GM18868 (cell line): ENCODE data around the gene C5AR1.
"Not testable (repeated sequence)": the region's sequence is repeated elsewhere in the genome, so short reads cannot be mapped to it uniquely, and the experiment has no call there.

Source experiments
- ATAC-seq: cut with Tn5 transposase; IDR thresholded peaks from one replicate; pipeline ENCODE4 v1.9.1; 2021; ENCODE audit warnings: mild to moderate bottlenecking, moderate library complexity; ENCODE audit not compliant: unreplicated experiment

Gene C5AR1

GRCh38 chr19:47309608-47310007 is at the start of gene C5AR1:
TSS of gene C5AR1 (plus strand) at chr19:47309861. CDS start at chr19:47309896, 35 bp downstream.
- no peak for ATAC-seq

- ATAC-seq: no peak
Observed at GRCh38 chr19:47260476-47260875, 49.2 kb upstream of the C5AR1 start.

- ATAC-seq: not testable (repeated sequence)
Observed at GRCh38 chr19:47261946-47262793, 47.5 kb upstream of the C5AR1 start.

- ATAC-seq: no peak
Observed at GRCh38 chr19:47264629-47265028, 45.0 kb upstream of the C5AR1 start.

- ATAC-seq: no peak
Observed at GRCh38 chr19:47266401-47266941, 43.2 kb upstream of the C5AR1 start.

- no peak for ATAC-seq
Observed at GRCh38 chr19:47267350-47267759, 42.3 kb upstream of the C5AR1 start.

GRCh38 chr19:47268028-47268427 is 41.6 kb upstream of the C5AR1 start:
- no peak for ATAC-seq

GRCh38 chr19:47269596-47269995 is 40.1 kb upstream of the C5AR1 start:
- ATAC-seq: no peak

- ATAC-seq: no peak
Observed at GRCh38 chr19:47270408-47270807, 39.3 kb upstream of the C5AR1 start.

GRCh38 chr19:47271949-47272348 is 37.7 kb upstream of the C5AR1 start:
- ATAC-seq: no peak

- no peak for ATAC-seq
Observed at GRCh38 chr19:47272448-47273312, 37.0 kb upstream of the C5AR1 start.

- ATAC-seq: peak; percentile 64
Observed at GRCh38 chr19:47273313-47274070, 36.2 kb upstream of the C5AR1 start.

GRCh38 chr19:47274071-47274890 is 35.4 kb upstream of the C5AR1 start, which contains the start of gene INAFM1:
TSS of gene INAFM1 (plus strand) at chr19:47274885. CDS start at chr19:47274920, 35 bp downstream.
- peak; percentile 47 for ATAC-seq

GRCh38 chr19:47274891-47275761 is 34.5 kb upstream of the C5AR1 start:
- peak; percentile 9 for ATAC-seq

- no peak for ATAC-seq
Observed at GRCh38 chr19:47275791-47276461, 33.7 kb upstream of the C5AR1 start.

GRCh38 chr19:47276513-47276912 is 33.1 kb upstream of the C5AR1 start:
- ATAC-seq: not testable (repeated sequence)

- no peak for ATAC-seq
Observed at GRCh38 chr19:47280183-47280797, 29.4 kb upstream of the C5AR1 start.
